IPS-20b (cell line): Measurements from ENCODE around the gene DUSP9.
A peak's percentile ranks its signal among the peaks of the same experiment; 100 is the strongest.

Experiments
- H3K27ac ChIP-seq: one replicate; pipeline ENCODE4 v1.5.1; 2013; ENCODE audit warnings: low read length
- H3K27me3 ChIP-seq: 2 replicates; pipeline ENCODE4 v1.6.1; 2013; ENCODE audit warnings: mild to moderate bottlenecking, low read length, inconsistent platforms; ENCODE audit not compliant: insufficient read depth
- H3K36me3 ChIP-seq: 2 replicates; pipeline ENCODE4 v1.6.1; 2013; ENCODE audit warnings: low read depth, mild to moderate bottlenecking, inconsistent platforms, low read length, moderate library complexity; ENCODE audit not compliant: insufficient read depth
- H3K4me1 ChIP-seq: 2 replicates; pipeline ENCODE4 v1.6.1; 2013; ENCODE audit warnings: mild to moderate bottlenecking, control low read depth, inconsistent platforms, low read length, moderate library complexity; ENCODE audit not compliant: insufficient read depth
- H3K4me3 ChIP-seq: 2 replicates; pipeline ENCODE4 v1.5.1; 2013; ENCODE audit warnings: mild to moderate bottlenecking, low read length, inconsistent platforms
- H3K9ac ChIP-seq: 2 replicates; pipeline ENCODE4 v1.6.1; 2013; ENCODE audit warnings: low read depth, mild to moderate bottlenecking, inconsistent platforms, low read length, moderate library complexity
- H3K9me3 ChIP-seq: 2 replicates; pipeline ENCODE4 v1.6.1; 2013; ENCODE audit warnings: mild to moderate bottlenecking, low read depth, low read length, inconsistent platforms; ENCODE audit not compliant: insufficient read depth

The DUSP9 gene

DNA sequence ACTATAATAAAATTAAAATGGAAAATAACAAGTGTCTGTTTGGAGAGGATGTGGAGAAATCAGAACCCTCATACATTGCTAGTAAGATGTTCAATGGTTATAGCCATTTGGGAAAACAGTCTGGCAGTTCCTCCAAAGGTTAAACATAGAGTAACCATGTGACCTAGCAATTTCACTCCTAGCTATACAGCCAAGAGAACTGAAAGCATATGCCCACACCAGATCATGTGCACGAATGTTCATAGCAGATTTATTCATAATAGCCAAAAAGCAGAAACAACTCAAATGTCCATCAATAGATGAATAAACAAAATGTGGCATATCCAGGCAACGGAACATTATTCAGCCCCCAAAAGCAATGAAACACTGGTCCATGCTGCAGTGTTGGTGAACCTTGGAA is 38.6 kb upstream of the DUSP9 start:
- H3K27ac ChIP-seq: no peak overlapping the region
- H3K4me3 ChIP-seq: no peak overlapping the region
- H3K9ac ChIP-seq: no peak overlapping the region
- no peaks in the 10 kb centered on the region for H3K36me3 ChIP-seq
- no peaks in the 10 kb centered on the region for H3K9me3 ChIP-seq
- no peaks in the 10 kb centered on the region for H3K4me1 ChIP-seq
- H3K27me3 ChIP-seq: peaks cover 50% of the 10 kb centered on the region

DNA sequence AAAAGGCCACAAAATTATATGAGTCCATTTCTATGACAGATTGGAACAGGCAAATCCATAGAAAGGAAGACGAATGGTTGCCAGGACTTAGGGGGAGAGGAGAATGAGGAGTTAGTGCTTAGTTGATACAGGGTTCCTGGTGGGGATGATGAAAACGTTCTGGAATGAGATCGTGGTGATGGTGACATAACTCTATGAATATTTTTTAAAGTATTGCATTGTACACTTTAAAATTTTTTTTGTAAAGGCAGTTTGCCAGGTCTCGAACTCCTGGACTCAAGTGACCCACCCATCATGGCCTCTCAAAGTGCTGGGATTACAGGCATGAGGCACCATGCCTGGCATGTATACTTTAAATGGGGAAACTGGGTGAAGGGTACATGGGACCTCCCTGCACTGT is 38.2 kb upstream of the DUSP9 start:
- H3K36me3 ChIP-seq: no peaks in the 10 kb centered on the region
- H3K4me3 ChIP-seq: no peak overlapping the region
- H3K4me1 ChIP-seq: no peaks in the 10 kb centered on the region
- no peak overlapping the region for H3K27ac ChIP-seq
- peaks cover 54% of the 10 kb centered on the region for H3K27me3 ChIP-seq
- H3K9ac ChIP-seq: no peak overlapping the region
- H3K9me3 ChIP-seq: no peaks in the 10 kb centered on the region

DNA sequence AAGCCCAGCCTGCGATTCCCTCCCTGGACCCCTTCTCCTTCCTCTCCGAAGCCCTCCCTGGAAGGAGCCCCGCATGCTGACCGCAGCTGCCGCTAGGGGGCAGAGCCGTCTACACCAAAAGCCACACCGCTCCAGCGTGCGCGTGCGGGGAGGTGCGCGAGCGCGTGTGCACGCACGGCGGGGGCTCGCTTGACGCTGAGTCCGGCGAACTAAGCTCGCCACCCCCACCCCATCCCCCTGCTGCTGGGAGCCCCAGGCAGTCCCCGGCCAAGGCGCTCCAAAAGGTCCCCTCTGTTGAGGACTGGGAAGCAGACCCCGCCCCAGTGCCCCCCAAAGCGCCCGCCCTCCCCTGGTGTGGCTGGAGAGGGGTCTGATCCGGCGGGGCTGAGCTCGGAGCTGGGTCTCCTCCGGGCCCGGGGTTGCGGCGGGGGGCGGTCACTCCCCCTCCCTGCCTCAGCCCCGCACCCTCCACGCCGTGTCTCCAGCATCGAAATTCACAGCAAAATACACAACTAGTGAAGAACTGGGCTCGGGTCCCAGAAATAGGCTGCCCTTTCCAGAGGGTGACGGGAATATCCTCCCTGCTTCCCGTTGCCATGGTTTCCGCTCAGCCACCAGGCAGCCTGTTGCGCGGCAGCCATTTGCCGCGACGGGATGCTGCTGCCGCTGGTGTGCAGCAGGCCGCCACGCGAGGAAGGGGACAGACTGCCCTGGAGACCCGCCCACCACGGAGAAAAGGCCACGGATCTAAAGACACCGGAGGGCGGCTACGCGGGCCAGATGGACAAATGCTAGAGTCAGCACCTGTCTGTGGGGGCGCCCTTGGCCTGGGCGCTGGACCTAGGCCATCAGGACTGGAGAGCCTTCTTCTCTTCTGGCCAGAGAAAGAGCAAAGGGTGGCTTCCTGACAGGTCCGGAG is 36.8 kb upstream of the DUSP9 start:
- H3K4me3 ChIP-seq: peak overlapping the region; percentile 47; the same call in 1 of the 2 replicates
- no peaks in the 10 kb centered on the region for H3K4me1 ChIP-seq
- H3K9ac ChIP-seq: no peak overlapping the region
- H3K36me3 ChIP-seq: no peaks in the 10 kb centered on the region
- no peaks in the 10 kb centered on the region for H3K9me3 ChIP-seq
- H3K27ac ChIP-seq: no peak overlapping the region
- H3K27me3 ChIP-seq: peaks cover 60% of the 10 kb centered on the region

DNA sequence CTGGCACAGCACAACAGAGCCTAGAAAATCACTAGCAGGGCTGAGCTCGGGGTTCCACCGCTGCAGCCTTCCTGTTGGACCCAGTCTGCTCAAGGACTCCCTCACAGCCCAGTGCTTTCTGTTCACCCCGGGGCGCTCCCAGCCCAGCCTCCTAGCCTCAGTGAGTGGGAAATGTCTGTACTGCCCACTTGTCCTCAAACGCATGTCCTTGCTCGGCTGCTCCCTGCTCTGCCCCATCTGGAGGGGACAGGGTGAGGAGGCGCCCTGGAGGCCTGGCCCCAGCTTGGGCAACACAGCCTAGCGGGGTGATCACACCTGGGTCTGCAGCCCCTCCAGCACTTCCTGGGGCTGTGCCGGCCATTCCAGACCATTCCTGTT is 36.2 kb upstream of the DUSP9 start:
- H3K9ac ChIP-seq: no peak overlapping the region
- H3K4me1 ChIP-seq: no peaks in the 10 kb centered on the region
- H3K27me3 ChIP-seq: peaks cover 64% of the 10 kb centered on the region
- no peaks in the 10 kb centered on the region for H3K9me3 ChIP-seq
- no peak overlapping the region for H3K4me3 ChIP-seq
- no peak overlapping the region for H3K27ac ChIP-seq
- no peaks in the 10 kb centered on the region for H3K36me3 ChIP-seq

DNA sequence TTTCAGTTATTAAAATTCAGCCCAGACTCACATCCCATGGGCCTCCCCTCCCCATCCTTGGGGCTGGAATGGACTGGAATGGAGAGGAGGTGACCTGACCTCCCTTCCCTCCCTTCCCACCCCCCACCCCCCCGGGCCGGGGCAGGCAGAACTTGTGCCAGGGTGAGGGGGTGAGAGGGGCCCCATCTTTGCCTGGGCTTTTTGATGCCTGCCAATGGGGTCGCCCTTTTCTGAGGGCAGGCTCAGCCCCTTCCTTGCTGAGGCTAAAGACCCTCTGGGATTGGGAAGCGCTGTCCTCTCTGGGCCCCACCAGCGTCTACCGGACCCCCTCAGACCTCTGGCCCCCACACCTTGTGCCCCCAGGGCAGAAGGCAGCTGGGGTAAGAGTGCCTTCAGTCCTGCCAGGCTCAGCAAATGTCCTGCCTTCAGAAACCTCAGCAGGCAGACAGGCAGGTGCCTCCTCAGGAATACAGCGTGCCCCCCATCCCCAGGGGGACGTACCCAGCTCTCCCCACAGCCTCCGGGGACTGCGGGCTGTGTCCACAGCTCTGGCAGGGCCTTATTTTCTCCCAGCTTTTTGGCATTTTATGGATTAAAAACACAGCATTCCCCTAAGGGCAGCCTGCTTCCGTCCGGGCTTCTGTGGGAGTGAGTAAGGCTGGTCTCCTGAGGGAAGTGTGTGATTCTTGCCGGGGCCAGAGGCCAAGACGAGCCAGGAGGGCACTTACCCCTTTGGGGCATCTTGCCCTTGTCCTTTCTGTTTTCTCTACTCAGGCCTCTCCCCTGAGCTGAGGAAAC is 35.5 kb upstream of the DUSP9 start:
- Histone ChIP-seq H3K9me3 (no peaks in the 10 kb centered on the region), H3K4me3 (no peak overlapping the region), H3K36me3 (no peaks in the 10 kb centered on the region), H3K27ac (no peak overlapping the region), H3K9ac (no peak overlapping the region), H3K4me1 (no peaks in the 10 kb centered on the region), H3K27me3 (peaks cover 64% of the 10 kb centered on the region)

DNA sequence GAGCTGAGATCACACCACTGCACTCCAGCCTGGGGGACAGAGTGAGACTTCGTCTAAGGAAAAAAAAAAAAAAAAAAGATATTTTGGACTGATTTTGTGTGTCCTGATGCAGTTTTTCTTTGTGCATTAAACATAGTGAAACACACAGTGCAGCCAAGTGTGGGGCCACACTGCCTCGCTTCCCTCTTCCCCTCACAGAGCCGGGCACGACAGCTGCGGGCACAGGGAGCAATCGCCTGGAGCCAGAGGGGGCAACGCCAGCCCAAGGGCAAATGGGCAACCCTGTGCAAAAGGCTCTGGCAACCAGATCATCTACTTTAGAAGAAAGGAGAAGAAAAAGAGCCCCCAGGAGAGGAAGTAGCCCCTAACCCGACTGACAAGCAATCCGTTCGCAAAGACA is 34.6 kb upstream of the DUSP9 start:
- Histone ChIP-seq H3K4me3 (no peak overlapping the region), H3K27ac (no peak overlapping the region), H3K9me3 (no peaks in the 10 kb centered on the region), H3K27me3 (peaks cover 65% of the 10 kb centered on the region), H3K9ac (no peak overlapping the region), H3K4me1 (no peaks in the 10 kb centered on the region), H3K36me3 (no peaks in the 10 kb centered on the region)

DNA sequence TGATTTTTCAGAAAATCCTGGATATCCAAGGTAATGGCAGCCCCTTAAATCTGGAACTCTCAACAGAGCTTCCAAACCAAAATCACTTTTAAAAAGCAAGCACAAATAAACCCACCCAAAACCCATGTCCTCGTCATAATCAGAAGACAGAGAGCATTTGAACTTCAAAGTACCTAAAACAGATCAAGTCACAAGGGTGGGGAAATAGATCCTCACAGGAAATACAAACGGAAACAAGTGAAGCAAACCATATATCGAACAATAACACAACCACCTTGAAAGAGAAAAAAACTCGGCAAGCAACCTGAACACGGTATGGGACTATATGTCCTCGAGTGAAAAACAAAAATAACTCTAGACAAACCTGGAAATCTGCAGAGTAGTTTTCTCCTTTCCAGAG is 32.2 kb upstream of the DUSP9 start:
- Histone ChIP-seq H3K9me3 (no peaks in the 10 kb centered on the region), H3K9ac (no peak overlapping the region), H3K27ac (no peak overlapping the region), H3K27me3 (peaks cover 64% of the 10 kb centered on the region), H3K36me3 (no peaks in the 10 kb centered on the region), H3K4me3 (no peak overlapping the region), H3K4me1 (no peaks in the 10 kb centered on the region)

DNA sequence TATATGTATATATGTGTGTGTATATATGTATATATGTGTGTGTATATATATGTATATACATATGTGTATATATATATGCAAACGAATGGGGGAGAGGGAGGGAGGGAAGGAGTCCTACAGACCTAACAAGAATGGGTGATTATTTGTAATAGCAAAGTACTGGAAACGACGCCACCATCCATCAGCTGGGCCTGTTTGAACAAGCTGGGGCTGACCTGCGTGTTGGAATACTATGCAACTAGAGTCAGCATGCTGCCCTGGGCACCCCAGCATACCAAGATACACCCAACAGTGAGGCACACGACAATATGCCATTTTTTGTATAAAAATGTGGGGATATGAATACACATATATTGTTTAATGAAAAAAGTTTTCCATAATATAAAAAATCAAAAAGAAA is 26.4 kb upstream of the DUSP9 start:
- no peaks in the 10 kb centered on the region for H3K4me1 ChIP-seq
- no peak overlapping the region for H3K27ac ChIP-seq
- H3K36me3 ChIP-seq: no peaks in the 10 kb centered on the region
- no peaks in the 10 kb centered on the region for H3K9me3 ChIP-seq
- H3K27me3 ChIP-seq: peaks cover 34% of the 10 kb centered on the region
- no peak overlapping the region for H3K9ac ChIP-seq
- no peak overlapping the region for H3K4me3 ChIP-seq

DNA sequence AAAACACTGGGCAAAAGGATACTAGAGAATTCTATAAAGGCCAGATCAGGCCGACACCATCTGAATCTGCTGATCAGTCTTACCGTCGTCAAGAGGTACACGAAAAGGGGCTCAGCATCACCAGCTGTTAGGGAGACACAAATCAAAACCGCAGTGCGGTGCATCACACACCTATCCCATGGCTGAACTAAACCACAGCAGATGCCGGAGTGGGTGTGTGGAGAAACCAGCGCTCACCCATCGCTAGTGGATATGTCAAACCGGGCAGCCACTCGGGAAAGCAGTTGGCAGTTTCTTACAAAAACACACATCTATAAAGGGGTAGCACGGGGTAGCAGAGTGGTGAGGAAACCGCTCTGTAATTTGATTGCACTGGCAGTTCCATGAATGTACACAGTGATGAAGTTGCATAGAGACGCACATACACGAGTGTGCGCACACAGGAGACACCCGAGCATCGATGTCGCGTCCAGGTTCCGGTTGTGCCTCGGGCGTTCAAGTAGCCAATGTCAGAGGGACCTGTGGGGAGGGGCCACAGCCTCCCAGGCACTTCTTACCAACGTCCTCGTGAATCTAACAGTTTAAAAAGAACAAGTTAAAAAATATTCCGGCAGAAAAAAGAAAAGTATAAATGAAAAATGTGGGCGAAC is 24.9 kb upstream of the DUSP9 start:
- Histone ChIP-seq H3K9me3 (no peaks in the 10 kb centered on the region), H3K4me1 (no peaks in the 10 kb centered on the region), H3K36me3 (no peaks in the 10 kb centered on the region), H3K27ac (no peak overlapping the region), H3K4me3 (no peak overlapping the region), H3K9ac (no peak overlapping the region), H3K27me3 (peaks cover 19% of the 10 kb centered on the region)

DNA sequence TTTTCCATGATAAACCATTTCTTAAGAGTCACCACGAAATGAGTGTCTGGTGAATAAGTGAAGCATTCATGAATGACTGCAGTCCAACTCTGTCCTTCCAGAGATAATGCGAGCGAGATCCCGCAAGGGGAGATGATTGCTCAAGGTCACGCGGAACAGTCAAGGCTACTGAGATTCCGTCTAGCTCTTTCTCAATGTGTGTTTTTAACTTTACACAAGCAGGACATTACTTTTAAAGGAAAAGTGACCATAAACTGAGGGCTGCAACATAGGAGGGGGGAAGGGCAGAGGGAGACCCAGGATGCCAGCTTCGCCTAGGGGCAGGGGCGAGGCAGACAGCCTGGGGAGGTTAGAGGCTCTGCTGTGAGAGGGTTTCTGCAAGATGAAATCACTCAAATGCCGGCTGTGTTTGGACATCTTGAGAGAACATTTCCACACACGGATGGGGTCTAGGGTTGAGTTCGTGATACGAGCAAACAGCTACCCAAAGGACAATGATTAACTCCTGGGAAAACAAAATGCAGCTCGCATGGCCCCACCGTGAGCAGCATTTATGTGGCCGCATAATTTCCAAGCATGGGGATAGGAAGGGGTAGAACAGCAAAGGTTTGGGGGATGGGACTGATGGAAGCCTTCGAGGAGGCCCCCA is 24.2 kb upstream of the DUSP9 start:
- Histone ChIP-seq H3K9me3 (no peaks in the 10 kb centered on the region), H3K4me3 (no peak overlapping the region), H3K9ac (no peak overlapping the region), H3K36me3 (no peaks in the 10 kb centered on the region), H3K4me1 (no peaks in the 10 kb centered on the region), H3K27ac (no peak overlapping the region), H3K27me3 (peaks cover 11% of the 10 kb centered on the region)

DNA sequence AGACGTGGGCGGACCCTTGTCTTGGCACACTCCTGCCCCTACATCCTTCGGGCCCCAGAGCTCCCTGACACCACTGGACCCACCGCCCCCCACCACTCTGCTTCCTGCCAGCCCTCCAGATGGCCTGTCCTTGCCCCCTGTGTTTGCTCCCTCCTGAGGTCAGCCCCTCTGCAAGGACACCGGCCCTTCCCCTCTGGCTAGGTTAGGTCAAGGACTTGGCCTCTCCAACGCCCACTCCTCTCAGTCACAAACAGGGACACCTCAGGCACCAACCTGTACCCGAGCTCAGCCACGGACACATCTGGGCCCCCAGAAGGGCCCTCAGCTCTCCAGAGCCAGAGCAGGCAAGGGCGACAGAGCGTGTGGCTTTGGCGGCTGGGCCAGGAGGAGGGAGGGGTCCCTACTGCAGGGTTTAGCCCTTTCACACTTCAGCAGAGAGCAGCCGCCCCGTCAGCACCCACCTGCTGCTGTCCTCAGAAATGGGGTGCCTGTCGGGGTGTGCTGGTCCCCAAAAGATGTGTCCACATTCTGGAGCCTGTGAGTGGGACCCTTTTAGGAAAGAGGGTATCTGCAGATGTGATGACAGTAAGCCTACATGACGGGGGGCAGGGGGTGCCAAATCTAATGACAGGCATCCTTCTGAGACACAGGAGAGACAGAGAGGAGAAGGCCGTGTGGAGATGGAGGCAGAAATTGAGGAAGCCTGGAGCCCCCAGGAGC is 23.5 kb upstream of the DUSP9 start:
- Histone ChIP-seq H3K4me1 (no peaks in the 10 kb centered on the region), H3K27ac (no peak overlapping the region), H3K36me3 (no peaks in the 10 kb centered on the region), H3K9ac (no peak overlapping the region), H3K27me3 (peaks cover 5% of the 10 kb centered on the region), H3K4me3 (no peak overlapping the region), H3K9me3 (no peaks in the 10 kb centered on the region)
